ENCODE measurements around the gene TOGARAM1.

GRCh38 chr14:44951051-44951450 is 10.9 kb upstream of the TOGARAM1 start:
- TF ChIP-seq CTCF (IDR thresholded peaks at IDR 0.05; ENCODE audit: low read length) (no peak), EZH2 (IDR thresholded peaks at IDR 0.05; ENCODE audit: borderline replicate concordance, low read length) (no peak)

Measured in OCI-LY1 (cell line).